B cell (primary cell): ENCODE results near the gene SPATA3. TPM values are rescaled to one million over a fixed set of nuclear protein-coding genes. Genes with fewer than 3 reads are reported as not detected.

Experiments used
- ATAC-seq: fragments of 200-7000 bp; cut with Tn5 transposase; one replicate; pipeline ENCODE4 v1.10.0; 2021; ENCODE audit warnings: low read depth, mild to moderate bottlenecking, moderate number of reproducible peaks, moderate library complexity
- CTCF ChIA-PET: fragments of 350-600 bp; sonication (Branson Sonifier 250); formaldehyde crosslinking; loops from one replicate; lab custom pipeline; 2021; ENCODE audit warnings: antibody characterized with exemption, inconsistent platforms; lab: Charles Lee
- POLR2A ChIA-PET: fragments of 350-600 bp; sonication (Branson Sonifier 250); formaldehyde crosslinking; loops from one replicate; lab custom pipeline; 2021; ENCODE audit warnings: antibody characterized with exemption; lab: Charles Lee
- DNase-seq: peaks from one replicate; pipeline ENCODE4 v3.0.0; 2013
- H2AFZ ChIP-seq: 2 replicates; pipeline ENCODE4 v1.6.1; 2012; ENCODE audit warnings: mild to moderate bottlenecking, low read depth, low read length; ENCODE audit not compliant: insufficient read depth, poor library complexity, severe bottlenecking
- H3K27ac ChIP-seq, 2 donors: 1 replicate in 1 of 2; 2 replicates in 1 of 2; pipeline ENCODE4 v1.5.1; 2012 to 2013; ENCODE audit warnings: low read length in 2 of 2, mild to moderate bottlenecking in 2 of 2, moderate library complexity in 1 of 2
- H3K27me3 ChIP-seq, 4 experiments: fragments of 200-600 bp in 1 of 4; sonication (generic) in 1 of 4; replicated peaks in 1 of 4; 1 replicate in 2 of 4; 2 replicates in 2 of 4; pipeline versions ENCODE4 v1.6.1 to v1.7.0; 2013 to 2016; ENCODE audit warnings: low read length in 3 of 4, mild to moderate bottlenecking in 2 of 4, mixed read lengths in 1 of 4, moderate library complexity in 1 of 4; ENCODE audit not compliant: insufficient read depth in 4 of 4, control insufficient read depth in 3 of 4; ENCODE audit errors: control extremely low read depth in 1 of 4
- H3K36me3 ChIP-seq, 2 experiments: replicated peaks in 1 of 2; 1 replicate in 1 of 2; 2 replicates in 1 of 2; pipeline versions ENCODE4 v1.6.1 to v1.7.1; 2013; ENCODE audit warnings: low read length in 1 of 2; ENCODE audit not compliant: insufficient read depth in 2 of 2, control insufficient read depth in 1 of 2; ENCODE audit errors: control extremely low read depth in 1 of 2, extremely low read depth in 1 of 2
- H3K4me1 ChIP-seq, 2 donors: fragments of 200-600 bp in 1 of 2; sonication (generic) in 1 of 2; 1 replicate in 1 of 2; 2 replicates in 1 of 2; pipeline versions ENCODE4 v1.5.1 to v1.6.1; 2013 to 2017; ENCODE audit warnings: low read length in 2 of 2; ENCODE audit not compliant: control insufficient read depth in 2 of 2, insufficient read depth in 2 of 2
- H3K4me2 ChIP-seq: replicated peaks from 2 replicates; pipeline ENCODE3; 2012; ENCODE audit warnings: mild to moderate bottlenecking, low read depth, low read length; ENCODE audit not compliant: poor library complexity, severe bottlenecking
- H3K4me3 ChIP-seq, 5 experiments: fragments of 200-600 bp in 1 of 5; sonication (generic) in 1 of 5; 1 replicate in 3 of 5; 2 replicates in 2 of 5; pipeline versions ENCODE4 v1.5.1 to v1.7.0; 2011 to 2016; ENCODE audit warnings: low read length in 4 of 5, mild to moderate bottlenecking in 4 of 5, low read depth in 2 of 5, control low read depth in 1 of 5, moderate library complexity in 1 of 5; ENCODE audit not compliant: insufficient read depth in 1 of 5; ENCODE audit errors: control extremely low read depth in 1 of 5, extremely low read depth in 1 of 5
- H3K79me2 ChIP-seq: fragments of 200-600 bp; sonication (generic); one replicate; pipeline ENCODE4 v1.6.0; 2016; ENCODE audit warnings: low read length; ENCODE audit not compliant: control insufficient read depth, insufficient read depth
- H3K9ac ChIP-seq: fragments of 200-600 bp; sonication (generic); 2 replicates; pipeline ENCODE4 v1.6.1; 2017; ENCODE audit warnings: mild to moderate bottlenecking, low read length, moderate library complexity
- H3K9me3 ChIP-seq, 3 donors: one replicate each; pipeline versions ENCODE4 v1.6.1 to v1.7.1; 2013; ENCODE audit warnings: low read length in 2 of 3; ENCODE audit not compliant: control insufficient read depth in 2 of 3, insufficient read depth in 1 of 3; ENCODE audit errors: control extremely low read depth in 1 of 3
- H4K20me1 ChIP-seq: 2 replicates; pipeline ENCODE4 v1.6.0; 2012; ENCODE audit warnings: mild to moderate bottlenecking, low read length; ENCODE audit not compliant: insufficient read depth, control insufficient read depth, poor library complexity, severe bottlenecking
- H3K27ac Mint-ChIP-seq: one replicate; pipeline ENCODE4 v1.8.0; 2021; ENCODE audit warnings: mixed read lengths
- H3K27me3 Mint-ChIP-seq: one replicate; pipeline ENCODE4 v1.8.0; 2021; ENCODE audit warnings: mixed read lengths
- H3K4me1 Mint-ChIP-seq: one replicate; pipeline ENCODE4 v1.8.0; 2021; ENCODE audit warnings: mixed read lengths
- H3K4me3 Mint-ChIP-seq: one replicate; pipeline ENCODE4 v1.8.0; 2021; ENCODE audit warnings: mixed read lengths
- H3K9me3 Mint-ChIP-seq: one replicate; pipeline ENCODE4 v1.8.0; 2022; ENCODE audit warnings: mixed read lengths; ENCODE audit not compliant: insufficient read depth
- EZH2 ChIP-seq: IDR thresholded peaks from 2 replicates; pipeline ENCODE4 v1.6.1; 2012; ENCODE audit warnings: borderline replicate concordance, low read depth, mild to moderate bottlenecking, moderate library complexity, low read length; ENCODE audit not compliant: insufficient read depth, poor library complexity, severe bottlenecking
- WGBS: methylation state at CpG from one replicate; pipeline ENCODE4 v1.1.5; 2013; ENCODE audit warnings: missing lambda C conversion rate; ENCODE audit not compliant: insufficient coverage; 5-methylcytosine and 5-hydroxymethylcytosine counted together
- intact Hi-C: fragments of 100-400 bp; cut with micrococcal nuclease; formaldehyde crosslinking; loops from one replicate; pipeline ENCODE4 v1.10.0; 2022
- polyA plus RNA-seq: library from polyadenylated mRNA; depleted of rRNA; stranded (reverse); fragments of >200 nt; gene quantifications from 2 replicates; pipeline ENCODE4 v1.2.3, GENCODE V29; 2012
- total RNA-seq, 2 donors: library from RNA; stranded (reverse); fragments of 120-200 nt in 1 of 2; gene quantifications; 1 replicate in 1 of 2; 2 replicates in 1 of 2; pipeline versions ENCODE4 v1.2.3 to v1.2.4, GENCODE V29; 2013 to 2022
- TF ChIP-seq, protein P1 (sequence below): fragments of 200-600 bp; IDR thresholded peaks from one replicate; pipeline ENCODE4 v1.8.0; 2022; ENCODE audit warnings: antibody characterized with exemption, mild to moderate bottlenecking

The SPATA3 gene
- total and polyA plus RNA-seq, 2 donors (not counting 1 experiment from before 2014, with no cell fraction given) = not detected

DNA sequence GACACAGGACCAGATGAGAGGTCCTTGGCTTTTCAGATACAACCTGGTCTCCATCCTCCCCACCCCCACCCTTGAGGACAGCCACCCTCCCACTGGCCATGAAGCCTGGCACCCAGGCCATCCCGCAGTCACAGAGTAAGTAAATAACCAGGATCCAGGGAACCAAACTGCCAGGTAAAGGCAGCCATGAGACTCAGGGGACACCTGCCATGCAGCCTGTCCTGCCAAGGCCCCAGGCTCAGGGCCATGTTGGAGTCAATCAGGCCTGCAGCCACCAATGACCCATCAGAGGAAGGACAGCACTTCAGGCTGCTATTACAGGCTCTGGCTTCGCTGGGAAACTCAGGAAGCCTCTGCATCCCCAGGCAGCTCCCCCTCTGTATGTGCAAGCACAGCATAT is 15.6 kb downstream of the SPATA3 start:
- no peak overlapping the region for H2AFZ ChIP-seq
- H3K4me1 Mint-ChIP-seq = no peaks in the 10 kb centered on the region
- ATAC-seq = no peak
- H3K9me3 ChIP-seq = peaks cover 0 to 2% (median 0%) of the 10 kb centered on the region in 3 donors
- H3K36me3 ChIP-seq = no peaks in the 10 kb centered on the region
- DNase-seq = no peak
- TF ChIP-seq, protein P1, sequence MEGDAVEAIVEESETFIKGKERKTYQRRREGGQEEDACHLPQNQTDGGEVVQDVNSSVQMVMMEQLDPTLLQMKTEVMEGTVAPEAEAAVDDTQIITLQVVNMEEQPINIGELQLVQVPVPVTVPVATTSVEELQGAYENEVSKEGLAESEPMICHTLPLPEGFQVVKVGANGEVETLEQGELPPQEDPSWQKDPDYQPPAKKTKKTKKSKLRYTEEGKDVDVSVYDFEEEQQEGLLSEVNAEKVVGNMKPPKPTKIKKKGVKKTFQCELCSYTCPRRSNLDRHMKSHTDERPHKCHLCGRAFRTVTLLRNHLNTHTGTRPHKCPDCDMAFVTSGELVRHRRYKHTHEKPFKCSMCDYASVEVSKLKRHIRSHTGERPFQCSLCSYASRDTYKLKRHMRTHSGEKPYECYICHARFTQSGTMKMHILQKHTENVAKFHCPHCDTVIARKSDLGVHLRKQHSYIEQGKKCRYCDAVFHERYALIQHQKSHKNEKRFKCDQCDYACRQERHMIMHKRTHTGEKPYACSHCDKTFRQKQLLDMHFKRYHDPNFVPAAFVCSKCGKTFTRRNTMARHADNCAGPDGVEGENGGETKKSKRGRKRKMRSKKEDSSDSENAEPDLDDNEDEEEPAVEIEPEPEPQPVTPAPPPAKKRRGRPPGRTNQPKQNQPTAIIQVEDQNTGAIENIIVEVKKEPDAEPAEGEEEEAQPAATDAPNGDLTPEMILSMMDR = no peak
- TF ChIP-seq EZH2 = no peak
- peaks cover 0 to 6% (median 0%) of the 10 kb centered on the region in 4 experiments for H3K27me3 ChIP-seq
- intact Hi-C loops = no loop called here
- no peaks in the 10 kb centered on the region for H4K20me1 ChIP-seq
- H3K27me3 Mint-ChIP-seq = peaks cover 22% of the 10 kb centered on the region
- no peak overlapping the region for H3K4me3 Mint-ChIP-seq
- no peaks in the 10 kb centered on the region for H3K9me3 Mint-ChIP-seq
- CTCF ChIA-PET = no interaction called here
- no peak overlapping the region for H3K4me3 ChIP-seq
- no peaks in the 10 kb centered on the region for H3K79me2 ChIP-seq
- POLR2A ChIA-PET = no interaction called here
- H3K9ac ChIP-seq = no peak overlapping the region
- no peak overlapping the region for H3K27ac Mint-ChIP-seq
- 54% methylated on average over 2 of the region's 2 CpGs for WGBS
- no peak overlapping the region for H3K4me2 ChIP-seq
- H3K4me1 ChIP-seq = no peaks in the 10 kb centered on the region
- H3K27ac ChIP-seq = no peak overlapping the region

- Histone ChIP-seq H3K79me2 (no peaks in the 10 kb centered on the region), H3K36me3 (no peaks in the 10 kb centered on the region), H3K9me3 (peaks cover 0 to 2% (median 0%) of the 10 kb centered on the region in 3 donors), H3K4me2 (no peak overlapping the region), H3K27me3 (peaks cover 0 to 10% (median 1%) of the 10 kb centered on the region in 4 experiments), H3K9ac (no peak overlapping the region), H4K20me1 (no peaks in the 10 kb centered on the region), H3K4me1 (no peaks in the 10 kb centered on the region), H3K27ac (no peak overlapping the region), H2AFZ (no peak overlapping the region), H3K4me3 (no peak overlapping the region)
- TF ChIP-seq, protein P1 = no peak
- TF ChIP-seq EZH2 = no peak
- Mint-ChIP-seq H3K4me1 (no peaks in the 10 kb centered on the region), H3K4me3 (no peak overlapping the region), H3K27me3 (peaks cover 31% of the 10 kb centered on the region), H3K9me3 (no peaks in the 10 kb centered on the region), H3K27ac (no peak overlapping the region)
- intact Hi-C loops = no loop called here
- 89% methylated on average over 1 of the region's 3 CpGs for WGBS
- DNase-seq = no peak
- ChIA-PET POLR2A (no interaction called here), CTCF (no interaction called here)
- ATAC-seq = no peak
Observed at GRCh38 chr2:231012463-231012862, 16.5 kb downstream of the SPATA3 start.
